HEK293T (cell line): ENCODE results near the gene MCRIP2.

Experiments used
- LEF1 ChIP-seq: fragments of 450-650 bp; IDR thresholded peaks from 2 replicates; pipeline ENCODE4 v1.6.1; 2017; ENCODE audit warnings: mild to moderate bottlenecking, borderline replicate concordance
- TARDBP ChIP-seq: fragments of 450-650 bp; IDR thresholded peaks from 2 replicates; pipeline ENCODE4 v1.6.1; 2016

GRCh38 chr16:676565-676902 is 34.9 kb downstream of the MCRIP2 start:
- no peak for TF ChIP-seq TARDBP
- no peak for TF ChIP-seq LEF1
